Embryonic facial prominence (tissue), 1 donor: ENCODE results near the gene NDUFC1.
A peak's percentile ranks its signal among the peaks of the same experiment; 100 is the strongest.
"Not testable (repeated sequence)": the region's sequence is repeated elsewhere in the genome, so short reads cannot be mapped to it uniquely, and the experiment has no call there.

Experiments
- DNase-seq: peaks from one replicate; pipeline ENCODE4 v3.0.0-alpha.2; 2016; ENCODE audit errors: extremely low spot score

Gene NDUFC1

GRCh38 chr4:139299536-139299935 is 2.7 kb downstream of the NDUFC1 start:
- no peak for DNase-seq

GRCh38 chr4:139297001-139297410 is 5.3 kb downstream of the NDUFC1 start:
- DNase-seq: no peak

GRCh38 chr4:139295942-139296299 is 6.4 kb downstream of the NDUFC1 start:
- DNase-seq: no peak

- peak; percentile 89 for DNase-seq
Observed at GRCh38 chr4:139295206-139295941, 6.9 kb downstream of the NDUFC1 start.

GRCh38 chr4:139286186-139286698 is 16.0 kb downstream of the NDUFC1 start:
- no peak for DNase-seq

GRCh38 chr4:139282721-139283075 is 19.6 kb downstream of the NDUFC1 start:
- DNase-seq: no peak

- DNase-seq: no peak
Observed at GRCh38 chr4:139282065-139282720, 20.1 kb downstream of the NDUFC1 start.

GRCh38 chr4:139279760-139280620 is 22.3 kb downstream of the NDUFC1 start, which contains the start of gene MGARP:
Gene MGARP (minus strand): TSS chr4:139280225. CDS start chr4:139280158, 67 bp downstream.
- no peak for DNase-seq

- DNase-seq: no peak
Observed at GRCh38 chr4:139278912-139279759, 23.1 kb downstream of the NDUFC1 start.

GRCh38 chr4:139278485-139278884 is 23.8 kb downstream of the NDUFC1 start:
- no peak for DNase-seq

GRCh38 chr4:139275281-139275735 is 27.0 kb downstream of the NDUFC1 start:
- no peak for DNase-seq

GRCh38 chr4:139274790-139275189 is 27.5 kb downstream of the NDUFC1 start:
- DNase-seq: no peak

GRCh38 chr4:139273835-139274234 is 28.4 kb downstream of the NDUFC1 start:
- DNase-seq: no peak

GRCh38 chr4:139267301-139267700 is 35.0 kb downstream of the NDUFC1 start:
- no peak for DNase-seq

- no peak for DNase-seq
Observed at GRCh38 chr4:139266583-139267257, 35.6 kb downstream of the NDUFC1 start.

- no peak for DNase-seq
Observed at GRCh38 chr4:139266208-139266582, 36.1 kb downstream of the NDUFC1 start.

GRCh38 chr4:139265654-139266053 is 36.6 kb downstream of the NDUFC1 start:
- DNase-seq: no peak

- DNase-seq: no peak
Observed at GRCh38 chr4:139256349-139256748, 45.9 kb downstream of the NDUFC1 start.

- DNase-seq: not testable (repeated sequence)
Observed at GRCh38 chr4:139255581-139255980, 46.7 kb downstream of the NDUFC1 start.

- no peak for DNase-seq
Observed at GRCh38 chr4:139253713-139254112, 48.6 kb downstream of the NDUFC1 start.

GRCh38 chr4:139253046-139253445 is 49.2 kb downstream of the NDUFC1 start:
- DNase-seq: no peak
